Measurements from ENCODE around the gene PPP2CA. TPM values are rescaled to one million over a fixed set of nuclear protein-coding genes. Genes with fewer than 3 reads are reported as not detected.

PPP2CA gene
- total and polyA plus RNA-seq, 9 donors: 28.0 to 142 (median 81.7) TPM

DNA sequence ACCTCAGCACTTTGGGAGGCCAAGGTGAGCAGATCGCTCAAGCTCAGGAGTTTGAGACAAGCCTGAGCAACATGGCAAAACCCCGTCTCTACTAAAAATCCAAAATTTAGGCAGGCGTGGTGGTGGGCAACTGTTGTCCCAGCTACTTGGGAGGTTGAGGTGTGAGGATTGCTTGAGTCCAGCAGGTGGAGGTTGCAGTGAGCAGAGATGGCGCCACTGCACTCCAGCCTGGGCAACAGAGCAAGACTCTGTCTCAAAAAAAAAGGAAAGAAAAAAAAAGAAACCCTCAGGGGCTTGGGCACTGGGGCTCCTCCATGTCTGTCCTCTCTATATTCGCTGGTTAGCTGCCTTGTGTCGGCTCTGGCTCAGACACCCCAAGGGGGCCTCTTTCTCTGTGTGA lies 10.9 kb upstream of the PPP2CA start:
- H3K27ac ChIP-seq: no peak overlapping the region
- no peaks in the 10 kb centered on the region for H3K4me1 ChIP-seq (ENCODE audit: insufficient read depth)
- TF ChIP-seq, protein P1, sequence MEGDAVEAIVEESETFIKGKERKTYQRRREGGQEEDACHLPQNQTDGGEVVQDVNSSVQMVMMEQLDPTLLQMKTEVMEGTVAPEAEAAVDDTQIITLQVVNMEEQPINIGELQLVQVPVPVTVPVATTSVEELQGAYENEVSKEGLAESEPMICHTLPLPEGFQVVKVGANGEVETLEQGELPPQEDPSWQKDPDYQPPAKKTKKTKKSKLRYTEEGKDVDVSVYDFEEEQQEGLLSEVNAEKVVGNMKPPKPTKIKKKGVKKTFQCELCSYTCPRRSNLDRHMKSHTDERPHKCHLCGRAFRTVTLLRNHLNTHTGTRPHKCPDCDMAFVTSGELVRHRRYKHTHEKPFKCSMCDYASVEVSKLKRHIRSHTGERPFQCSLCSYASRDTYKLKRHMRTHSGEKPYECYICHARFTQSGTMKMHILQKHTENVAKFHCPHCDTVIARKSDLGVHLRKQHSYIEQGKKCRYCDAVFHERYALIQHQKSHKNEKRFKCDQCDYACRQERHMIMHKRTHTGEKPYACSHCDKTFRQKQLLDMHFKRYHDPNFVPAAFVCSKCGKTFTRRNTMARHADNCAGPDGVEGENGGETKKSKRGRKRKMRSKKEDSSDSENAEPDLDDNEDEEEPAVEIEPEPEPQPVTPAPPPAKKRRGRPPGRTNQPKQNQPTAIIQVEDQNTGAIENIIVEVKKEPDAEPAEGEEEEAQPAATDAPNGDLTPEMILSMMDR (IDR thresholded peaks at IDR 0.05): no peak
- no peak for TF ChIP-seq EP300 (IDR thresholded peaks at IDR 0.05)
- TF ChIP-seq POLR2A (IDR thresholded peaks at IDR 0.05): no peak
- intact Hi-C loops (cut with DNase I): no loop called here
- no peaks in the 10 kb centered on the region for H3K9me3 ChIP-seq
- WGBS, 3 donors: 91 to 98% (median 96%) methylated on average over 6 of the region's 6 CpGs
- no peak overlapping the region for H3K4me3 ChIP-seq
- H3K36me3 ChIP-seq: no peaks in the 10 kb centered on the region
- DNase-seq: no peak
- H3K27me3 ChIP-seq: no peaks in the 10 kb centered on the region

DNA sequence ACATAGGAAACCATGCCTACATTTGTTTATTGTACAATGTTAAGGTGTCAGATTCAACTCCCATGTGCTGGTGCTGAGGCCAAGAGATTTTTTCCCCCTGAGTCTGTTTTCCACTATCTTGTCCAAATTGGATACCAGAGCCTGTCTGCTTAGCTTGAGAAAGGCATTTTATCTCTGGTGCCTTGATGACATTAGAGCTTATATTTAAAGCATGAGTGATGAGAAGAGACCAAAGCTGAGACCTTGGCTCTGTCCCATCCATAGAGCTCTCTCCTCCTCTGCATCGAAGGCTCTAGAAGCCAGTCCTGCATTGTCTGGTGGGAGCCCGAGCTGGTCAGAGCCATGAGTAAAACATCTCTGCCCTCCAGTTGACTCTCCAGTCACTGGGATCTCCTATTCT lies 10.4 kb upstream of the PPP2CA start:
- H3K36me3 ChIP-seq: no peaks in the 10 kb centered on the region
- no peak overlapping the region for H3K4me3 ChIP-seq
- no peaks in the 10 kb centered on the region for H3K4me1 ChIP-seq (ENCODE audit: insufficient read depth)
- TF ChIP-seq, protein P1 (IDR thresholded peaks at IDR 0.05): no peak
- TF ChIP-seq POLR2A (IDR thresholded peaks at IDR 0.05) (no peak), EP300 (IDR thresholded peaks at IDR 0.05) (no peak)
- WGBS, 3 donors: 7 to 23% (median 17%) methylated on average over 2 of the region's 2 CpGs
- no peaks in the 10 kb centered on the region for H3K9me3 ChIP-seq
- intact Hi-C loops (cut with DNase I): no loop called here
- H3K27ac ChIP-seq: no peak overlapping the region
- no peak for DNase-seq
- no peaks in the 10 kb centered on the region for H3K27me3 ChIP-seq

DNA sequence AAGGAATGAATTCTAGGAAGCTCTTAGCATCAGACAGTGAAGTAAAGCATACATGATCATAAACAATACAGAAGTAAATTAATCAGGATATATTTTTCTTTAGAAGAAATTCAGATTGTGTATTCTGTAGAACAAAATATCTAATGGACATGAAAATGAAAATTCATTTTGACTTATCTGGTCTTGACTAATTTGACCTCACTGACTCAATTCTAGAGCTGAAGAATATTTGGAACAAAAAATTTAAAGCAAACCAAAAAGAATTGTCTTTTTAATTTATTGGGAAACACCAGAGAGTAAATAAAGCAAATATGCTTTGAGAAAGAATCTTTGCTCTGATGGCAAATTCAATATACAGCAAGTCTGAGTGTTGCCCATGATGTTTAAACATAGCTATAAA lies 2.8 kb upstream of the PPP2CA start:
- H3K27me3 ChIP-seq: no peaks in the 10 kb centered on the region
- intact Hi-C loops (cut with DNase I): loop anchor here in 2 of 4 donors (5.0 to 10.0 kb wide), 2 partner anchors 51 to 54 kb away; partner anchors contain the start of gene SKP1 (in 2 of the 2)
- TF ChIP-seq, protein P1 (IDR thresholded peaks at IDR 0.05): no peak
- no peak for TF ChIP-seq EP300 (IDR thresholded peaks at IDR 0.05)
- no peak for TF ChIP-seq POLR2A (IDR thresholded peaks at IDR 0.05)

DNA sequence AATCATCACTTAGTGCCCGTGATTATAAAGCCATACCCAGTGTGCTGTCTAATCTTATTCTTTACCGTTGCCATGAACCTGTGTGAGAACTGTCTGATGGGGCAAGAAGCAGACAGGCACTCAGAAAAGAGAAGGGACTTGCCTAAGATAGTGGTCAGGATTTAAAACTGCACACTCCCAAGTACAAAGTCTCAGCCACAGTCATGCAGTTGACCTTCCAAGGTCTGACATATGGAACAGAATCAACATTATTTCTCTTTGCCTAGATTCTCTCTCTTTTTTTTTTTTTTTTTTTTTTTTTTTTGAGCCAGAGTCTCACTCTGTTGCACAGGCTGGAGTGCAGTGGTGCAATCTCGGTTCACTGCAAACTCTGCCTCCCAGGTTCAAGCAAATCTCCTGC lies 1.9 kb upstream of the PPP2CA start:
- DNase-seq: no peak
- intact Hi-C loops (cut with DNase I): loop anchor here in 2 of 4 donors (5.0 to 10.0 kb wide), 2 partner anchors 50 to 53 kb away; partner anchors contain the start of gene SKP1 (in 2 of the 2)
- Histone ChIP-seq H3K4me3 (no peak overlapping the region), H3K36me3 (no peaks in the 10 kb centered on the region), H3K27ac (peak overlapping the region in 1 of 2 donors; percentile 99), H3K4me1 (ENCODE audit: insufficient read depth) (peaks cover 8% of the 10 kb centered on the region), H3K9me3 (no peaks in the 10 kb centered on the region), H3K27me3 (no peaks in the 10 kb centered on the region)
- TF ChIP-seq, protein P1 (IDR thresholded peaks at IDR 0.05): no peak
- no peak for TF ChIP-seq EP300 (IDR thresholded peaks at IDR 0.05)
- TF ChIP-seq POLR2A (IDR thresholded peaks at IDR 0.05): no peak
- 85 to 93% (median 87%) methylated on average over 3 of the region's 3 CpGs for WGBS, 3 donors

More for the DNA sequence above, 2.8 kb upstream of the PPP2CA start:
- Histone ChIP-seq H3K27ac (no peak overlapping the region), H3K4me3 (no peak overlapping the region), H3K36me3 (no peaks in the 10 kb centered on the region), H3K9me3 (no peaks in the 10 kb centered on the region), H3K4me1 (ENCODE audit: insufficient read depth) (peaks cover 8% of the 10 kb centered on the region)
- DNase-seq: no peak
